ENCODE measurements around the gene TRIP4. TPM values are rescaled to one million over a fixed set of nuclear protein-coding genes. Genes with fewer than 3 reads are reported as not detected.

The TRIP4 gene
- total RNA-seq, 4 donors from 2014 or later, result 13.0 to 23.7 (median 18.0) TPM

DNA sequence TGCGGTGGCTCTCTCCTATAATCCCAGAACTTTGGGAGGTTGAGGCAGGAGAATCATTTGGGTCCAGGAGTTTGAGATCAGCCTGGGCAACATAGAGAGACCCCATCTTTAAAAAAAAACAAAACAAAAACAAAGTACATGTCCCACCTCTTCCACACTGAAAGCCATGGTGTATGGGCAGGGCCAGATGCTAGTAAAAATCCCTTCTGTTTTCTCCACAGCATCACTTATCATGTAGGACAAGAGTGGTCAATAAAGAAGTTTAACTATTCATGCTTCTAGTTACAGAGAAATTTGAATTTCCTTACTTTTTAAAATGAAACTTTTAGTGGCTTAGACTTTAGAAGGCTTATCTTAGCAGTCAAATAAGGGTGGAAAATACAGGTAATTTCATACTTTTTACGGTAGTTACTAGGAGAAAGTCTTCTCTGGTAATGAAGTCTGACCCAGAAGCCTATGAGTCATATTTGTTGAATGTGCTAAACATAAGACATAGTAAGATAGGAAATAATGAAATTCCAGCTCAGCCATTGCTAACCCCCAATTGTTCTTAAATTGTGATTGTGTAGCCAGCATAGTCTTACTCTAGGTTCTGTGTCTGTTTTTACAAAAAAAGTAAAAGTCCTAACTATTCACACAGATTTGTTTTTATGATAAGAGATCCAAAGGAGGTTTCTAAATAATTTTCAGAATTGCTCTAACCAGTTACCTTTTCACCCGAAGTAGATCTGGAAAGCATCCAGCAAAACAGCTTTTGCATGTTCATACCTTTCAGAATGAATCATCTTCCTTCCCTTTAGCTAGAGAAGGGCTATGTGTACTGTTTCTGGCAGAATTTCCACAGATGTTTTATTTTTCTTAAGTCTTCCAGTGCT is 56.3 kb downstream of the TRIP4 start:
- H3K9me3 ChIP-seq, result no peaks in the 10 kb centered on the region
- peaks cover 0 to 34% (median 0%) of the 10 kb centered on the region in 3 donors for H3K36me3 ChIP-seq
- no peaks in the 10 kb centered on the region for H3K27me3 ChIP-seq
- no peak overlapping the region for H3K4me3 ChIP-seq
- H3K4me1 ChIP-seq, result peaks cover 0 to 11% (median 2%) of the 10 kb centered on the region in 4 donors
- peak overlapping the region in 2 of 4 donors; percentile 26 to 38 for H3K27ac ChIP-seq
- no peak for DNase-seq (ENCODE audit: low spot score in 2 of 2)
- TF ChIP-seq EP300 (IDR thresholded peaks at IDR 0.05) (no peak), POLR2A (IDR thresholded peaks at IDR 0.05) (no peak)
- TF ChIP-seq, protein P1, sequence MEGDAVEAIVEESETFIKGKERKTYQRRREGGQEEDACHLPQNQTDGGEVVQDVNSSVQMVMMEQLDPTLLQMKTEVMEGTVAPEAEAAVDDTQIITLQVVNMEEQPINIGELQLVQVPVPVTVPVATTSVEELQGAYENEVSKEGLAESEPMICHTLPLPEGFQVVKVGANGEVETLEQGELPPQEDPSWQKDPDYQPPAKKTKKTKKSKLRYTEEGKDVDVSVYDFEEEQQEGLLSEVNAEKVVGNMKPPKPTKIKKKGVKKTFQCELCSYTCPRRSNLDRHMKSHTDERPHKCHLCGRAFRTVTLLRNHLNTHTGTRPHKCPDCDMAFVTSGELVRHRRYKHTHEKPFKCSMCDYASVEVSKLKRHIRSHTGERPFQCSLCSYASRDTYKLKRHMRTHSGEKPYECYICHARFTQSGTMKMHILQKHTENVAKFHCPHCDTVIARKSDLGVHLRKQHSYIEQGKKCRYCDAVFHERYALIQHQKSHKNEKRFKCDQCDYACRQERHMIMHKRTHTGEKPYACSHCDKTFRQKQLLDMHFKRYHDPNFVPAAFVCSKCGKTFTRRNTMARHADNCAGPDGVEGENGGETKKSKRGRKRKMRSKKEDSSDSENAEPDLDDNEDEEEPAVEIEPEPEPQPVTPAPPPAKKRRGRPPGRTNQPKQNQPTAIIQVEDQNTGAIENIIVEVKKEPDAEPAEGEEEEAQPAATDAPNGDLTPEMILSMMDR (IDR thresholded peaks at IDR 0.05), result no peak
- WGBS, 2 donors, result 62 to 66% methylated on average over 3 of the region's 3 CpGs

DNA sequence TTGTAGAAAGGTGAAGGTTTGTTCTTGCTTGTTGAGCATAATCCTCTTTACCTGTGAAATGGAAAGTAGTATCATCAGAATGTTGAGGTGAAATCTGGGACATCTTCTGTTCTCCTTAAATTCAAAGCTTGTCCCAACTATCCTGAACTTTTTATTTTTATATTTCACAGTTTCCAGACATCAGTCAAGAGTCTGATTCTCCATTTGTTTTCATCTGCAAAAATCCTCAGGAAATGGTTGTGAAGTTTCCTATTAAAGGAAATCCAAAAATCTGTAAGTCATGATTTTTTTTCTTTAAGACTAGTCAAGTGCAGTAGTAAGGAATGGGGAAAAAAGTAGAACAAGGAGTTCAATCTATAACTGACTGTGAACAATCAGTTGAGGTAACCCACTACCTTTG is 57.2 kb downstream of the TRIP4 start:
- H3K4me1 ChIP-seq, result peaks cover 0 to 11% (median 2%) of the 10 kb centered on the region in 4 donors
- TF ChIP-seq POLR2A (IDR thresholded peaks at IDR 0.05) (no peak), EP300 (IDR thresholded peaks at IDR 0.05) (no peak)
- TF ChIP-seq, protein P1 (IDR thresholded peaks at IDR 0.05), result no peak

DNA sequence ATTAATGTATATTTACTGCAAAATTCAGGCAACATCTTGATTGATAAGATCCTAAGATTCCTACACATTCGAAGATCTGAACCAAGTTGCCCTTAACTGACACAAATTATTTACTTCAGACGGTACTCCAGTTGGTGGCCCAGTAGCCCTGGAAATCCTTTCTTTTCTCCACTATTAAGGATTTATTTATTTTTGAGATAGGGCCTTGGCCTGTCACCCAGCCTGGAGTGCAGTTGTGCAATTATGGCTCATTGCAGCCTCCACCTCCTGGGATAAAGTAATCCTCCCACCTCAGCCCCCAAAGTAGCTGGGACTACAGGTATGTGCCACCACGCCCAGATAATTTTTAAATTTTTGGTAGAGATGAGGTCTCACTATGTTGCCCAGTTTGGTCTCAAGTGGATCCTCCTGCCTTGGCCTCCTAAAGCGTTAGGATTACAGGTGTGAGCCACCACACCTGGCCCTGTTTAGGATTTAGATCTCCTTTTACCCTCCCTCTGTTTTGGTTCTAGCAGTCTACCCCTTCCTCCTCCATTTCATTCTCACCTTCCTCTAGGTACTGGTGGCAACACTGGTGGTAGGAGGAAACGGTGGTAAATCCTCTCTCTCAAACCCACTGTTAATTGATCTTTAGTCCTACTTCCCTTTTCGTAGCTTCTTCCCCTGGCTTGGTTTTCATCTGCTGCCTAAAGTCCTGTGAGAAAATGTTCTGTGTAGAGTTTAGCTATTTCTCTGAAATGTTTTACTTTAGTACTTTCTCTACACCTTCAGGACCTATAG is 60.1 kb downstream of the TRIP4 start:
- H3K4me1 ChIP-seq, result peaks cover 0 to 11% (median 2%) of the 10 kb centered on the region in 4 donors
- no peak overlapping the region for H3K27ac ChIP-seq
- peaks cover 0 to 50% (median 0%) of the 10 kb centered on the region in 3 donors for H3K36me3 ChIP-seq
- no peaks in the 10 kb centered on the region for H3K9me3 ChIP-seq
- WGBS, 2 donors, result 92% methylated on average over 6 of the region's 6 CpGs
- no peak overlapping the region for H3K4me3 ChIP-seq
- TF ChIP-seq EP300 (IDR thresholded peaks at IDR 0.05), result no peak
- TF ChIP-seq, protein P1 (IDR thresholded peaks at IDR 0.05), result no peak
- TF ChIP-seq POLR2A (IDR thresholded peaks at IDR 0.05), result no peak
- no peaks in the 10 kb centered on the region for H3K27me3 ChIP-seq
- DNase-seq (ENCODE audit: low spot score in 2 of 2), result no peak

More for the DNA sequence above, 57.2 kb downstream of the TRIP4 start:
- no peaks in the 10 kb centered on the region for H3K27me3 ChIP-seq
- DNase-seq (ENCODE audit: low spot score in 2 of 2), result no peak
- no peak overlapping the region for H3K27ac ChIP-seq
- H3K36me3 ChIP-seq, result peaks cover 0 to 41% (median 0%) of the 10 kb centered on the region in 3 donors
- H3K9me3 ChIP-seq, result no peaks in the 10 kb centered on the region
- H3K4me3 ChIP-seq, result no peak overlapping the region

DNA sequence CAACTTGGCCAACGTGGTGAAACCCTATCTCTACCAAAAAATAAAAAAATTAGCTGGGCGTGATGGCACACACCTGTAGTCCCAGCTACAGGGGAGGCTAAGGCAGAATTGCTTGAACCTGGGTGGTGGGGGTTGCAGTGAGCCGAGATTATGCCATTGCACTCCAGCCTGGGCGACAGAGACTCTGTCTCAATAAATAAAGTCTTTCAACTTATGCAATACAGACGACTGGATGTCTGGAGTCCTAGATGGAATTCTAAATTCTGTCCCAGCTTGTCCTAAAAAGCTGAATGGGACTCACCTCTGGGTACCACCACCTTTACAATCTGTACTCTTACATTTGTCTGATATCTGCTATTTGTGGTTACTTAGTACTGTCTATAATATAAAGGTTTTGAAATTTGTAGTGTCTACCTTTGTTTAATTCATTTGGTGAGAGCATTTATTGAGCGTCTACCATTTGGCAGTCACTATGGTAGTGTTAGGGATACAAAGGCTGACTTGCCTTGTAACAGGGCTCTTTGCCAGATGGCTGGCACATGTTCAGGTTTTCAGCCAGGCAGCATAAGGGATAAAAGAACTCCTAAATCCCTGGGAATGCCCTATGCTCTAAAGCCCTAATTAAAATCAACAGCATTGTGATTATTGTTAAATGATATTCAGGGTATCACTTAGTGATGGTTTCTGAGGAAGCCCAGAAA is 65.5 kb downstream of the TRIP4 start:
- peak overlapping the region in 2 of 4 donors; percentile 17 to 47 for H3K27ac ChIP-seq
- DNase-seq (ENCODE audit: low spot score in 2 of 2), result no peak
- H3K36me3 ChIP-seq, result peaks cover 0 to 30% (median 0%) of the 10 kb centered on the region in 3 donors
- H3K9me3 ChIP-seq, result no peaks in the 10 kb centered on the region
- WGBS, 2 donors, result 58 to 63% methylated on average over 6 of the region's 6 CpGs
- H3K27me3 ChIP-seq, result no peaks in the 10 kb centered on the region
- no peak overlapping the region for H3K4me3 ChIP-seq
- TF ChIP-seq, protein P1 (IDR thresholded peaks at IDR 0.05), result no peak
- no peak for TF ChIP-seq EP300 (IDR thresholded peaks at IDR 0.05)
- no peak for TF ChIP-seq POLR2A (IDR thresholded peaks at IDR 0.05)
- H3K4me1 ChIP-seq, result peaks cover 0 to 36% (median 15%) of the 10 kb centered on the region in 4 donors

Measured in tibial nerve (tissue), 4 donors.